ENCODE results near the gene GNG7. TPM values are rescaled to one million over a fixed set of nuclear protein-coding genes. Genes with fewer than 3 reads are reported as not detected.

The GNG7 gene
- total RNA-seq, 1 experiment from 2014 or later = 1.1 TPM

DNA sequence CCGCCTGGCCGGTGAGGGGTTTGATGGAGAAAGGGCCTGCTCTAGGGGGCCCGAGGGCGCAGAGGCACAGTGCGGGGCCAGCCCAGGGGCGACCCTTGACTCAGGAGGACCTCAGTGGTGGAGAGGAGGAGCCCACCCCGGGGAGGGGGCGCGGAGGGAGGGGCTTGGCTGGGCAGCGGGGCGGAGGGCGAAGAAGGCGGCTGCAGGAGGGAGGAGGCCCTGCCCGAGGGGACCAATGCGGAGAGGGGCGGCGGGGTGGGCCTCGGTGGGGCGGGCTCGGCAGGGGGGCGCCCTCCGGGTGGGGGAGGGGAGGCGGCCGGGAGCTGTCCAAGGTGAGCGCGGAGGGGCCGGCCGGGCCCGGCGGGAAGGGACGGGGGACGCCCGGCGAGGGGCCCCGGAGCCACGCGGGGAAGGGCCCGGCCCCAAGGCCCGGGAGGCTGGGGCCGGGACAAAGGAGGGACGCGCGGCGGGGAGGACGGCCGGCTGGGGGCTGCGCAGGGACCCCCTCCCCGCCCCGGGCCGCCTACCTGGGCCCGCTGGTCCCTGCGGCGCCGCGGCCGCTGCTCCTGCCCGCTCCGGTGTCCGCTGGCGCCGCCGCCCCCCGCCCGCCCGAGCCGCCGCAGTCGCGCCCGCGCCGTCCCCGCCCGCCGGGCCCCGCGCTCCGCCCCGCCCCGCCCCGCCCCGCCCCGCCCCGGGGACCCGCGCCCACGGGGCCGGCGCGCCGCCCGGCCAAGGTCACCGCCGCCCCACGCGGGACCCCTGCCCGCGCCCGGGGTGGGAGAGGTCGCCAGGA, 18.5 kb upstream of the GNG7 start, which contains the start of gene DIRAS1:
Gene DIRAS1 (minus strand): TSS at position 596 of the 793 bp plus-strand sequence. CDS start 3,566 bp downstream, outside the sequence.
- no TSS peak for BruUV-seq (replicated peaks)
- H3K27me3 ChIP-seq (ENCODE audit: low read length) = no peaks in the 10 kb centered on the region
- TF ChIP-seq EZH2 (IDR thresholded peaks at IDR 0.05; ENCODE audit: low read length, unreplicated experiment) (no peak), EZH2phosphoT487 (IDR thresholded peaks at IDR 0.05; ENCODE audit: borderline replicate concordance, low read length) (no peak)
- TF ChIP-seq, protein P1, sequence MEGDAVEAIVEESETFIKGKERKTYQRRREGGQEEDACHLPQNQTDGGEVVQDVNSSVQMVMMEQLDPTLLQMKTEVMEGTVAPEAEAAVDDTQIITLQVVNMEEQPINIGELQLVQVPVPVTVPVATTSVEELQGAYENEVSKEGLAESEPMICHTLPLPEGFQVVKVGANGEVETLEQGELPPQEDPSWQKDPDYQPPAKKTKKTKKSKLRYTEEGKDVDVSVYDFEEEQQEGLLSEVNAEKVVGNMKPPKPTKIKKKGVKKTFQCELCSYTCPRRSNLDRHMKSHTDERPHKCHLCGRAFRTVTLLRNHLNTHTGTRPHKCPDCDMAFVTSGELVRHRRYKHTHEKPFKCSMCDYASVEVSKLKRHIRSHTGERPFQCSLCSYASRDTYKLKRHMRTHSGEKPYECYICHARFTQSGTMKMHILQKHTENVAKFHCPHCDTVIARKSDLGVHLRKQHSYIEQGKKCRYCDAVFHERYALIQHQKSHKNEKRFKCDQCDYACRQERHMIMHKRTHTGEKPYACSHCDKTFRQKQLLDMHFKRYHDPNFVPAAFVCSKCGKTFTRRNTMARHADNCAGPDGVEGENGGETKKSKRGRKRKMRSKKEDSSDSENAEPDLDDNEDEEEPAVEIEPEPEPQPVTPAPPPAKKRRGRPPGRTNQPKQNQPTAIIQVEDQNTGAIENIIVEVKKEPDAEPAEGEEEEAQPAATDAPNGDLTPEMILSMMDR (conservative IDR thresholded peaks at IDR 0.05; ENCODE audit: low read depth, low read length) = no peak
- H3K9me3 ChIP-seq (ENCODE audit: low read length) = no peaks in the 10 kb centered on the region
- no peaks in the 10 kb centered on the region for H3K9me2 ChIP-seq (replicated peaks; ENCODE audit: low read length)
- ChIA-PET POLR2A (ENCODE audit: unreplicated experiment) (no interaction called here), CTCF (no interaction called here)
- no peak within 1 kb of the TSS for H3K27ac ChIP-seq (ENCODE audit: low read length)
- H3K79me2 ChIP-seq (ENCODE audit: low read length) = no peaks in the 10 kb centered on the region
- no peak within 1 kb of the TSS for H3K9ac ChIP-seq (ENCODE audit: low read length)
- ATAC-seq = peak; percentile 20; the same call in 1 of the 2 replicates
- no peak within 1 kb of the TSS for H2AFZ ChIP-seq (ENCODE audit: low read length)
- H3K4me2 ChIP-seq (ENCODE audit: low read length) = peak within 1 kb of the TSS; percentile 34
- no peaks in the 10 kb centered on the region for H4K20me1 ChIP-seq (ENCODE audit: low read length)
- no peaks in the 10 kb centered on the region for H3K36me3 ChIP-seq (ENCODE audit: low read depth, low read length)
- DNase-seq = no peak
- peaks cover 9% of the 10 kb centered on the region for H3K4me1 ChIP-seq (ENCODE audit: insufficient read depth, low read length)
- intact Hi-C loops (cut with micrococcal nuclease) = no loop called here
- H3F3A ChIP-seq (ENCODE audit: low read length, unreplicated experiment) = no peaks in the 10 kb centered on the region
- peak within 1 kb of the TSS; percentile 46 for H3K4me3 ChIP-seq (ENCODE audit: low read length)

DNA sequence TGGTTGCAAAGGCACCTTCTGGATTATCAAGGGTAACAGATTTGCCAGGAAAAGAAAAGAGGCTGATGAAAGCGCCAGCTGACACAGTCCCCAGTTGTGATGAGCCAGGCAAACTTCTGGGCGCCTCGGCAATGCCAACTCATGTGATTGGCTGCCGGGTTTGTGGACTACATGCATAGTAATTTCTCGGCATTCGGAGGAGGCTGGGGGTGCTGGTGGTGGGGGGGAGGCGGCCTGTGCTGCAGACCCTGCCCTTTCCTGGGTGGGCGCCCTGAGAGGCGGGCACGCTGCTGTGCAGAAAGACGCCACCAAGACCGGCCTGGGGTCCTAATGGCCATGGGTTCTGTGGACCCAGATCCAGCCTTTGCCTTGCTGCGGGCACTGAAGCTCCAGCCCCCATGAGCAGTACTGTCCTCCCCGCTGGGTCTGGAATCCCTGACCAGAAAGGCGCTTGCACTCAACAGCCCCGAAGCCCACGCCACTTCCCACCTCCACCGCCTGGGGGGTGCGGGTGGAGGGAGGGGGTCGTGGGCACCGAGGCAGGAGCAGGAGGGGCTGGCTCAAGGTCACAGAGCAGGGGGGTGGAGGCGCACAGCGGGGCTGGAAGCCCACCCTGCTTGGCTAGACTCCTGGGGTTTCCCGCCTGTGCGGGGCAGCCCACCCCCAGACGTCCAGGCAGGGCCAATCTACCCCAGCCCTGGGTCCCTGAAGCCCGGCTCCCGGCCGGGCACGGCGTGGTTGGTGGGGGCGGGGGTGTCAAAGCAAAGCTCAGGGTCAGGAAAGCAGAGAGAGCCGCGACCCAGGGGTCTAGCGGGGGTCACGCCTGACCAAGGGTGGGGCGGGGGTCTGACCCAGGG, 17.7 kb upstream of the GNG7 start:
- intact Hi-C loops (cut with micrococcal nuclease) = no loop called here
- Histone ChIP-seq H3K9me3 (ENCODE audit: low read length) (0 out of 2 replicates have a peak, but pooled peaks cover 6% of the 10 kb centered on the region), H3F3A (ENCODE audit: low read length, unreplicated experiment) (no peaks in the 10 kb centered on the region), H3K79me2 (ENCODE audit: low read length) (no peaks in the 10 kb centered on the region), H3K27me3 (ENCODE audit: low read length) (no peaks in the 10 kb centered on the region), H2AFZ (ENCODE audit: low read length) (no peak overlapping the region), H3K9ac (ENCODE audit: low read length) (no peak overlapping the region), H4K20me1 (ENCODE audit: low read length) (no peaks in the 10 kb centered on the region), H3K36me3 (ENCODE audit: low read depth, low read length) (no peaks in the 10 kb centered on the region), H3K27ac (ENCODE audit: low read length) (no peak overlapping the region), H3K4me3 (ENCODE audit: low read length) (no peak overlapping the region), H3K9me2 (replicated peaks; ENCODE audit: low read length) (no peaks in the 10 kb centered on the region), H3K4me2 (ENCODE audit: low read length) (no peak overlapping the region), H3K4me1 (ENCODE audit: insufficient read depth, low read length) (peaks cover 9% of the 10 kb centered on the region)
- no TSS peak for BruUV-seq (replicated peaks)
- CTCF ChIA-PET = no interaction called here
- TF ChIP-seq EZH2phosphoT487 (IDR thresholded peaks at IDR 0.05; ENCODE audit: borderline replicate concordance, low read length) = no peak
- TF ChIP-seq EZH2 (IDR thresholded peaks at IDR 0.05; ENCODE audit: low read length, unreplicated experiment) = no peak
- TF ChIP-seq, protein P1 (conservative IDR thresholded peaks at IDR 0.05; ENCODE audit: low read depth, low read length) = no peak
- POLR2A ChIA-PET (ENCODE audit: unreplicated experiment) = no interaction called here
- ATAC-seq (no peak), DNase-seq (no peak)
